ENCODE data around the gene NR1D1.

NR1D1 gene

DNA sequence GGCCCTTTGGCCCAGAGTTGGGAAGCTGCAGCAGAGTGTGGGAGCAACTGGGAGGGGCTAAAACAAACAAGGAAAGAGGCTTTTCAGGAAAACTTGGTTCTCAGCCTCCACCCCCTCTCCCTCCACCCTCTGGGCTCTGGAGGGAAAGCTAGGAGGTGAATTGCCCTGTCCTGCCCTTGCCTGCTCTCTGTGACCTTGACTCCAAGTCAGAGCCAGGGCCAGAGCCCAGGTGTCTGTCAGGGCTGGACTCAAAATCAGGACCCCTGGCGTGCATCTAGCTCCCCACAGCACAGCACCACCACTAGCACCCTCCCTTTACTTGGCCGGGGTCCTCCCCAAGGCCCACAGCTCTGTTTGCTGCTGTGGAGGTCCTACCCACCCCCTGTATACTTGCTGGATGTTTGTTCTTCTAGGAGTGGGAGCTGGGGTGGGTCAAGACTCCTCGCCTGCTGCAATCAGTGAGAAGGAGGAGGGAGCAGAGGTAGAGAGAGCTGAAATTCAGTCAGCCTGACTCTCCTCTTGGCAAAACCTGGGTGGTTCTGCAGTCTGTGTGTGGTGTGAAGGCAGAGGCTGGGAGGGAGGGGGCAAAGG, 2.8 kb upstream of the NR1D1 start:
- no peak for DNase-seq (ENCODE audit: low spot score)
- TF ChIP-seq, protein P1, sequence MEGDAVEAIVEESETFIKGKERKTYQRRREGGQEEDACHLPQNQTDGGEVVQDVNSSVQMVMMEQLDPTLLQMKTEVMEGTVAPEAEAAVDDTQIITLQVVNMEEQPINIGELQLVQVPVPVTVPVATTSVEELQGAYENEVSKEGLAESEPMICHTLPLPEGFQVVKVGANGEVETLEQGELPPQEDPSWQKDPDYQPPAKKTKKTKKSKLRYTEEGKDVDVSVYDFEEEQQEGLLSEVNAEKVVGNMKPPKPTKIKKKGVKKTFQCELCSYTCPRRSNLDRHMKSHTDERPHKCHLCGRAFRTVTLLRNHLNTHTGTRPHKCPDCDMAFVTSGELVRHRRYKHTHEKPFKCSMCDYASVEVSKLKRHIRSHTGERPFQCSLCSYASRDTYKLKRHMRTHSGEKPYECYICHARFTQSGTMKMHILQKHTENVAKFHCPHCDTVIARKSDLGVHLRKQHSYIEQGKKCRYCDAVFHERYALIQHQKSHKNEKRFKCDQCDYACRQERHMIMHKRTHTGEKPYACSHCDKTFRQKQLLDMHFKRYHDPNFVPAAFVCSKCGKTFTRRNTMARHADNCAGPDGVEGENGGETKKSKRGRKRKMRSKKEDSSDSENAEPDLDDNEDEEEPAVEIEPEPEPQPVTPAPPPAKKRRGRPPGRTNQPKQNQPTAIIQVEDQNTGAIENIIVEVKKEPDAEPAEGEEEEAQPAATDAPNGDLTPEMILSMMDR (conservative IDR thresholded peaks at IDR 0.05; ENCODE audit: low read depth) = no peak
- POLR2A ChIA-PET (ENCODE audit: low non-redundant PET) = no interaction called here
- H3K27ac ChIP-seq = peak overlapping the region; percentile 98
- CTCF ChIA-PET = interaction anchor here (0.5 to 1.2 kb wide), 7 partner anchors 17 to 90 kb away, joined by 3 to 5 read pairs (median 3); no protein-coding TSS in a partner anchor

DNA sequence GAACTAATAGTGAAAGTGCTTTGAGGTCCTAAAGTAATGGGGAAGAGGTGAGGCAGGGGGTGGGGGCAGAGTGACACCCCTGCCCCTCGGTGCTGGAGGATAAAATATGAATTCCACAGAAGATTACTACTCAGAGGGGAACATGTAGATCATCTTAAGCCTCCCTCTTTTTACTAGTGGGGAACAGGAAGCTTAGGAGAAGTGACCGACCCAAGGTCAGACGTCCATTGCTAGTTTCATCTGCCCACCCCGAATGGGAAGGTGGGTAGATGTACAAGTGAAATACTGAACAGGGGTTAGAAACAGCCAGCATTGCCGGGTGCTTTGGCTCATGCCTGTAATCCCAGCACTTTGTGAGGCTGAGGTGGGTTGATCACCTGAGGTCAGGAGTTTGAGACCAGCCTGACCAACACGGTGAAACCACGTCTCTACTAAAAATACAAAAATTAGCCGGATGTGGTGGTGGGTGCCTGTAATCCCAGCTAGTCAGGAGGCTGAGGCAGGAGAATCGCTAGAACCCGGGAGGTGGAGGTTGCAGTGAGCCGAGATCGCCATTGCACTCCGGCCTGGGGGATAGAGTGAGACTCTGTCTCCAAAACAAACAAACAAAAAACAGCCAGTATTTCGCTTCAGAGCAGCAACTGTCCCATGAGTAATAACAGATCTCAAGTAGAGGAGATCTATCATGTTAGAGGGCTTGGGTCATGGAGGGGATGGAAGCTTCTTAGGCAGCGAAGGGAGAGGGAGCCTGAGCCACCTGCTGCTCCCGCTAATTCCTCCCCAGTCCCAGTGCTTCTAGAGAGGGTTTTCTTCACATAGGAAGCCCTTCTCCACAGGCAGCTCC, 1.2 kb upstream of the NR1D1 start:
- ChIA-PET CTCF (interaction anchor here (0.7 kb wide), 1 partner anchor 230 kb away, joined by 6 read pairs; no protein-coding TSS in a partner anchor), POLR2A (ENCODE audit: low non-redundant PET) (interaction anchor here (1.0 kb wide), 2 partner anchors 10 to 123 kb away, joined by 3 to 6 read pairs; no protein-coding TSS in a partner anchor)
- no peak for DNase-seq (ENCODE audit: low spot score)
- peak overlapping the region; percentile 98 for H3K27ac ChIP-seq
- TF ChIP-seq, protein P1 (conservative IDR thresholded peaks at IDR 0.05; ENCODE audit: low read depth) = no peak

DNA sequence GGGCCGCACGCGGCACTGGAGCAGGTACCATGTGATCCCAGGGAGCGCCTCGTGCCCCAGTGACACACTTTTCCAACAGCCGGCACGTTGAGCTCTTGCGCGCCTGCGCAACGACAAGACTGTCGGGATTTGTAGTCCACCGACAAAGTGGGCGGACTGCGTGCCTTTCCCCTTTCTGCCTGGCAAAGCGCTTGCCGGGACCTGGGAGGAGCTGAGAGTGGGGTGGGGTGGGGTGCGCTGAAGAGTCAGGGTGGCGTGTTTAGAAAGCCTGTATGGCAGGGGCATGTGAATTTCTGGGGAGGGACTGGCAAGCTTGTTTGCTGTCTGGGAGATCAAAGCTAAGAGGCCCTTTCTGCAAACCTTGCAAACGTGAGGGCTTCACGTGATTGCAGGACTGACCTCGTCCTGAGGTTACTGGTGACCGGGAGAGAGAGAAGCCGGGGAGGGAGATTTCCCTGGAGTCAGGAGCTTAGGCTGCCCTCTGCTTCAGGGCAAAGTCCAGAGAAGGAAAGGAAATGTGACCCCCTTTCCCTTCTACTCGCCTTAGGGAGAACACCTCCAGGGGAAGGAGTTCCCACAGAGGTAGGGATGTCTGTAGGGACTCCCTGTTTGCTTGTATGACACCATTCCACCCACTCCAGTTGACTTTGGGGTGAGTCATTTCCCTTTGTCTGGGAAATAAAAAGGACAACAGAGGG, 429 bp upstream of the NR1D1 start:
- ChIA-PET CTCF (interaction anchor here (0.6 to 1.9 kb wide), 7 partner anchors 10 to 229 kb away, joined by 3 to 11 read pairs (median 3); no protein-coding TSS in a partner anchor), POLR2A (ENCODE audit: low non-redundant PET) (interaction anchor here (0.8 to 1.2 kb wide), 4 partner anchors 10 to 122 kb away, joined by 3 to 6 read pairs (median 4); no protein-coding TSS in a partner anchor)
- TF ChIP-seq, protein P1 (conservative IDR thresholded peaks at IDR 0.05; ENCODE audit: low read depth) = no peak
- DNase-seq (ENCODE audit: low spot score) = peak; percentile 97
- H3K27ac ChIP-seq = peak overlapping the region; percentile 98

DNA sequence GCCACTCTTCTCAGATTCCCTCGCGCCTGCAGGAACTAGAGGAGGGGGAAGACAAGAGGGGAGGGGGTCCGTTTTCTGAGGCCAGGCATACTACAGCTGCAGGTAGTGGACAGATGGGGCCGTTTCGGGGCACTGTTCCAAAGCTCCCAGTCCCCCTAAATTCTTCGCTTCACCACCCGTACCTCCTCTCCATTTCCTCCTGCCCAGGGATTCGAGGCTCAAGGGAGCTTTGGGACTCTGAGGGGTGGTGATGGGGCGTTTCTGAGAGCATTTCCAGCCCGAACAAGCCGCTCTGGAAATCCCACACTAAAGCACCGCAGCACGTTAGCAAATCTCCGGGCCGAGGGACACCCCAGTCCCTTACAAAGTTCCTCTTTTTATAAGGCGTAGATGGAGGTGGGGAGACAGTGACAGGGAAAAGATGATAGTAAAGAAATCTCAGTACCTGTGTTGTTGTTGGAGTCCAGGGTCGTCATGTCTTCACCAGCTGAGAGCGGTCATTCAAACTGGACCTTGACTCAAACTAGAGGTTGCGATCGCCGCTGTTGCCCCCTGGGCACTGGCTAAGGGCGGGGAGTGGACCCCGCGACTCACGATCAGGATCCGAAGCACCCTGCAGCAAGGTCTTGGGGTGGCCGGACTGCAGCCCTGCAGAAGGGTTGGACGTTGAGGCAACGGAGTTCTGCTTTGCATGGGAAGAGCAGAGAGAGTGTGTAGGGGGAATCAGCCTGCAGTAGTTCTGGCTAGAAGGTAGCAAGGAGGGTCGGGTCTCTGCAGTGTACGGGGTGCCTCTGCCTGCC, 570 bp downstream of the NR1D1 start:
- TF ChIP-seq, protein P1 (conservative IDR thresholded peaks at IDR 0.05; ENCODE audit: low read depth) = no peak
- ChIA-PET POLR2A (ENCODE audit: low non-redundant PET) (interaction anchor here (1.0 to 1.2 kb wide), 2 partner anchors 12 to 78 kb away, joined by 3 to 6 read pairs; no protein-coding TSS in a partner anchor), CTCF (interaction anchor here (0.6 to 1.9 kb wide), 6 partner anchors 11 to 103 kb away, joined by 3 to 11 read pairs (median 4); no protein-coding TSS in a partner anchor)
- peak overlapping the region; percentile 98 for H3K27ac ChIP-seq
- DNase-seq (ENCODE audit: low spot score) = peak; percentile 38

DNA sequence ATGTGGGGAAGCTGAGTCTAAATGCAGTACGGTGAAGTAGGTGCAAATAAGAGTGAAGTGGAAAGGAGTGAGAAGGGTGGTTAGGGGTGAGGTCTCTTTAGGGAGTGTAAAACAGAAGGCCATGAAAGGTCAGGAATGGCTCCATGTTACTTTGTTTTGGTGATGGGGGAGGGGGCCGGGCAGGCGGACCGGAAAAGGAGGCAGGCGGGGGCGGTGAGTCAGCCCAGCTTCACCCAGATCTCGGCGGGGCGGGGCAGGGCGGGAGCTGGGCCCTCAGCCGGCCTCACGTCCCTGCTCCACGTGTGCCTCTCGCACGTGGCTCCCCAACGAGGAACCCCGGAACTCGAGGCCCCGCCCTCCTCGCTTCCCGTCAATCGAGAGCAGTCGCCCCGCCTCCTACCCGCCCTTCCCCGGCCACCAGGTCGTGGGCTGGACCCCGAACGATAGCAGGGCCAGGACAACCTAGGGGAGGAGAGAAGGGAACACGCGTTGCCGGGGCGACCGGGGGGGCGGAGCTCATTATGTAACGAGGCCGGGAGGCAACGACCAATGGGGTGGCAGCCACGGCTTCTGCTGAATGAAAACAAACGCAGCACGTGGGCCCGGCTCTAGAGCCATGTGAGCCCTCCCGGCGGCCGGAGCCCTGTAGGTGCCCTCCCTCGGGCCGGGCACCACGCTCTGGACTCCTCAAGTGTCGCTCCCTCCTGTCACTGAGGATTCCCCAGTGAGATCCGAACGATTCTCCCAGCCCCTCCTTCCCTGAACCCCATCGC, 1.4 kb downstream of the NR1D1 start:
- ChIA-PET POLR2A (ENCODE audit: low non-redundant PET) (interaction anchor here (0.7 to 1.1 kb wide), 2 partner anchors 13 to 76 kb away, joined by 3 read pairs; no protein-coding TSS in a partner anchor), CTCF (interaction anchor here (0.5 to 1.9 kb wide), 6 partner anchors 11 to 137 kb away, joined by 3 to 11 read pairs (median 7); no protein-coding TSS in a partner anchor)
- H3K27ac ChIP-seq = peak overlapping the region; percentile 98
- TF ChIP-seq, protein P1 (conservative IDR thresholded peaks at IDR 0.05; ENCODE audit: low read depth) = no peak
- peak; percentile 100 for DNase-seq (ENCODE audit: low spot score)

All from RWPE1 (cell line).